Dedifferentiated amniotic fluid mesenchymal stem cell (primary cell): Measurements from ENCODE around the gene DNMBP.
A peak's percentile ranks its signal among the peaks of the same experiment; 100 is the strongest.
"Not testable (repeated sequence)": the region's sequence is repeated elsewhere in the genome, so short reads cannot be mapped to it uniquely, and the experiment has no call there.

ENCODE experiments used
- DNase-seq: peaks from one replicate; pipeline ENCODE4 v3.0.0-alpha.2; 2016; ENCODE audit errors: extremely low spot score

The DNMBP gene

GRCh38 chr10:99958302-99958701 is 51.4 kb downstream of the DNMBP start:
- no peak for DNase-seq

GRCh38 chr10:99953510-99953909 is 56.2 kb downstream of the DNMBP start:
- DNase-seq, result not testable (repeated sequence)

GRCh38 chr10:99952799-99953198 is 56.9 kb downstream of the DNMBP start:
- DNase-seq, result no peak

- DNase-seq, result not testable (repeated sequence)
Measured at GRCh38 chr10:99946051-99946450, 63.7 kb downstream of the DNMBP start.

- peak; percentile 54 for DNase-seq
Measured at GRCh38 chr10:99945263-99945662, 64.5 kb downstream of the DNMBP start.

GRCh38 chr10:99944860-99945259 is 64.9 kb downstream of the DNMBP start:
- DNase-seq, result no peak

- DNase-seq, result no peak
Measured at GRCh38 chr10:99943908-99944307, 65.8 kb downstream of the DNMBP start.

GRCh38 chr10:99941942-99942820 is 67.6 kb downstream of the DNMBP start:
- no peak for DNase-seq

GRCh38 chr10:99938563-99938962 is 71.2 kb downstream of the DNMBP start:
- DNase-seq, result no peak

GRCh38 chr10:99937630-99938029 is 72.1 kb downstream of the DNMBP start:
- DNase-seq, result no peak

- DNase-seq, result not testable (repeated sequence)
Measured at GRCh38 chr10:99932203-99932957, 77.4 kb downstream of the DNMBP start.

- no peak for DNase-seq
Measured at GRCh38 chr10:99930731-99931550, 78.8 kb downstream of the DNMBP start.

- no peak for DNase-seq
Measured at GRCh38 chr10:99929360-99929759, 80.4 kb downstream of the DNMBP start.

GRCh38 chr10:99927721-99928280 is 81.9 kb downstream of the DNMBP start:
- DNase-seq, result no peak

GRCh38 chr10:99926925-99927720 is 82.6 kb downstream of the DNMBP start:
- DNase-seq, result no peak

- no peak for DNase-seq
Measured at GRCh38 chr10:99924451-99925255, 85.1 kb downstream of the DNMBP start.

- no peak for DNase-seq
Measured at GRCh38 chr10:99921948-99922347, 87.8 kb downstream of the DNMBP start.

GRCh38 chr10:99920901-99921300 is 88.8 kb downstream of the DNMBP start:
- DNase-seq, result no peak

- no peak for DNase-seq
Measured at GRCh38 chr10:99920486-99920885, 89.3 kb downstream of the DNMBP start.
